ENCODE data around the gene CIAO2B. TPM values are rescaled to one million over a fixed set of nuclear protein-coding genes. Genes with fewer than 3 reads are reported as not detected.

The CIAO2B gene
- total RNA-seq, 1 experiment from 2014 or later = 83.0 TPM

DNA sequence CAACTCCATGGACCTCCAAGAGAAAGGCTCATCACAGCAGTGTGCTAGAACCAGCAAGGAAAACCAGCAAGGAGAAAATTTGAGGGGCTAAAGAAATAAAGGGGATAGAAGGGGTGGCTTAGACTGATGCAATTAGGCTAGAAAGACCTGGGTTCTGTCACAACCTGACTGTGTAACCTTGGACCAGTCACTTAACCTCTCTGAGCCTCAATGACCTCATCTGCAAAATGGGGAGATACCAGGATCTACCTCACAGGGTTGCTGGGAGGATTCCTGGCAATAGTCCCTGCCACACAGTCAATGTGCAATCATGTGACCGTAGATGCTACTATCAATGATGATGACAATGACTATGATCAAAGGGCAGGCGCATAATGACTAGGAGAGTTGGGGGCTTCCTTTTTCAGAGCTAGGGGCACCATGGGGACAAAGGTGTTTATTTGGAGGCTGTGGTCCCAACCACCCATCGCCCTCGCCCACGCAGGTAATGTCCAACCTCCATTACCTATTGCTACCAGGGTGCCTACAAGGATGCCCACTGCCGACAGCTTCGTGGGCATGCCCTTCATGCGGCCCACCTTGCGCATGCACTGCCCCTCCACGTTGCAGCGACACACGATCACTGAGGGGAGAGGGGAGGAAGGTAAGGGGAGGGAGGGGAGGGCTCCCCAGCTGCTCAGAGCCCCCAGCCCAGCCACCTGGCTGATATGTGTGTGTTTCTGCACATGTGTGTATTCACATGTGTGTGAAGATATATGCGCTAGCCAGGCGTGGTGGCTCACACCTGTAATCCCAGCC lies 25.2 kb downstream of the CIAO2B start:
- H3K27me3 ChIP-seq (ENCODE audit: insufficient read depth, low read length) = no peaks in the 10 kb centered on the region
- H4K5ac ChIP-seq (ENCODE audit: insufficient read length, low read depth, low read length) = no peak overlapping the region
- no peaks in the 10 kb centered on the region for H3K79me2 ChIP-seq (ENCODE audit: insufficient read depth, low read length)
- no peaks in the 10 kb centered on the region for H3K9me3 ChIP-seq (ENCODE audit: control insufficient read depth, low read depth, low read length)
- no peak overlapping the region for H2BK15ac ChIP-seq (ENCODE audit: low read depth, low read length)
- H3K23me2 ChIP-seq (ENCODE audit: insufficient read length, low read depth, low read length, poor library complexity, severe bottlenecking) = no peaks in the 10 kb centered on the region
- no peaks in the 10 kb centered on the region for H3K4me1 ChIP-seq (ENCODE audit: insufficient read depth, low read length)
- no peak overlapping the region for H3K4ac ChIP-seq (ENCODE audit: low read depth, low read length)
- no CpG with 5 or more reads among the region's 14 CpGs for WGBS (ENCODE audit: extremely low coverage, insufficient read length, low lambda C conversion rate)
- no peak overlapping the region for H3K18ac ChIP-seq (ENCODE audit: insufficient read length, low read depth, low read length)
- H4K91ac ChIP-seq (ENCODE audit: insufficient read length, low read depth, low read length) = no peak overlapping the region
- no peak overlapping the region for H3K23ac ChIP-seq (ENCODE audit: insufficient read length, low read depth, low read length)
- no peaks in the 10 kb centered on the region for H4K20me1 ChIP-seq (ENCODE audit: control insufficient read depth, insufficient read depth, insufficient read length)
- Mint-ChIP-seq H3K4me3 (no peak overlapping the region), H3K4me1 (peaks cover 2 to 15% of the 10 kb centered on the region in 2 experiments; a peak in 3 of 4 replicates), H3K27ac (peak overlapping the region in 1 of 3 experiments; percentile 35; a peak in 1 of 7 replicates), H3K9me3 (no peaks in the 10 kb centered on the region), H3K36me3 (ENCODE audit: insufficient read depth in 1 of 3, low read depth in 3 of 3) (no peaks in the 10 kb centered on the region), H3K27me3 (ENCODE audit: low read depth) (peaks cover 26% of the 10 kb centered on the region)
- no peak overlapping the region for H2AFZ ChIP-seq (ENCODE audit: low read length)
- no peak overlapping the region for H2BK12ac ChIP-seq (ENCODE audit: insufficient read length, low read depth, low read length)
- no peak overlapping the region for H3K4me2 ChIP-seq (ENCODE audit: insufficient read depth, insufficient read length, low read length)
- no peak overlapping the region for H2BK20ac ChIP-seq (ENCODE audit: low read depth, low read length, poor library complexity, severe bottlenecking)
- H2BK5ac ChIP-seq (ENCODE audit: insufficient read length, low read length) = no peak overlapping the region
- H3K56ac ChIP-seq (ENCODE audit: insufficient read length, low read depth, low read length) = no peak overlapping the region
- no peak for DNase-seq
- no peak overlapping the region for H3K9ac ChIP-seq (ENCODE audit: extremely low read depth, insufficient read length, low read length)
- no peak overlapping the region for H3T11ph ChIP-seq (ENCODE audit: low read length)
- no peaks in the 10 kb centered on the region for H3K79me1 ChIP-seq (ENCODE audit: insufficient read depth, low read depth, low read length, poor library complexity, severe bottlenecking)
- H2AK5ac ChIP-seq (ENCODE audit: insufficient read length, low read length) = no peak overlapping the region
- H4K8ac ChIP-seq (replicated peaks; ENCODE audit: insufficient read length, low read depth, low read length) = no peak overlapping the region
- no peak overlapping the region for H2BK120ac ChIP-seq (ENCODE audit: low read depth, low read length, poor library complexity, severe bottlenecking)
- no peak overlapping the region for H3K14ac ChIP-seq (ENCODE audit: insufficient read depth, low read length)
- TF ChIP-seq, protein P1, sequence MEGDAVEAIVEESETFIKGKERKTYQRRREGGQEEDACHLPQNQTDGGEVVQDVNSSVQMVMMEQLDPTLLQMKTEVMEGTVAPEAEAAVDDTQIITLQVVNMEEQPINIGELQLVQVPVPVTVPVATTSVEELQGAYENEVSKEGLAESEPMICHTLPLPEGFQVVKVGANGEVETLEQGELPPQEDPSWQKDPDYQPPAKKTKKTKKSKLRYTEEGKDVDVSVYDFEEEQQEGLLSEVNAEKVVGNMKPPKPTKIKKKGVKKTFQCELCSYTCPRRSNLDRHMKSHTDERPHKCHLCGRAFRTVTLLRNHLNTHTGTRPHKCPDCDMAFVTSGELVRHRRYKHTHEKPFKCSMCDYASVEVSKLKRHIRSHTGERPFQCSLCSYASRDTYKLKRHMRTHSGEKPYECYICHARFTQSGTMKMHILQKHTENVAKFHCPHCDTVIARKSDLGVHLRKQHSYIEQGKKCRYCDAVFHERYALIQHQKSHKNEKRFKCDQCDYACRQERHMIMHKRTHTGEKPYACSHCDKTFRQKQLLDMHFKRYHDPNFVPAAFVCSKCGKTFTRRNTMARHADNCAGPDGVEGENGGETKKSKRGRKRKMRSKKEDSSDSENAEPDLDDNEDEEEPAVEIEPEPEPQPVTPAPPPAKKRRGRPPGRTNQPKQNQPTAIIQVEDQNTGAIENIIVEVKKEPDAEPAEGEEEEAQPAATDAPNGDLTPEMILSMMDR (conservative IDR thresholded peaks at IDR 0.05) = no peak
- no peak overlapping the region for H3K27ac ChIP-seq (ENCODE audit: insufficient read length, low read depth, low read length)
